Measurements from ENCODE around the gene SP4.
A peak's percentile ranks its signal among the peaks of the same experiment; 100 is the strongest.

Gene SP4

DNA sequence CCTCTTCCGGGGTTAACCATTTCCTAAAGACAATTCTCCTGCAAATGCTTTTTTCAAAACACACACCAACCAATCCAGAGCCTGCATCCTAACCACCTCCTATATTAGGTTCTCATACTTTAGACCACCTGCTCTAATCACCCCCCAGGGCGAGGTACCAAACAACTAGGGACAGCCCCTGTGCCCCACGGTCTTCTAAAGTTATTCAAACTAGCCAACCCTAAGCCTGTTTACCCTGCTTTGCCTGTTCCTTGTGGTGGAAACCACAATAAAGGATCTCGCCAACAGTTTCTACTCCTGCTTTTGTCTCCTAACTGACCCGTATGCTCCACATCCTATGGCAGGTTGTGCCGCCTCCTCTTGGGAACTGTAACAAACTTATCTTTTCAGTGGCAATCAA is 21.1 kb downstream of the SP4 start:
- DNase-seq: no peak

GRCh38 chr7:21450076-21450475 is 22.2 kb downstream of the SP4 start:
- DNase-seq: no peak

- no peak for DNase-seq
Measured at GRCh38 chr7:21450941-21451340, 23.1 kb downstream of the SP4 start.

DNA sequence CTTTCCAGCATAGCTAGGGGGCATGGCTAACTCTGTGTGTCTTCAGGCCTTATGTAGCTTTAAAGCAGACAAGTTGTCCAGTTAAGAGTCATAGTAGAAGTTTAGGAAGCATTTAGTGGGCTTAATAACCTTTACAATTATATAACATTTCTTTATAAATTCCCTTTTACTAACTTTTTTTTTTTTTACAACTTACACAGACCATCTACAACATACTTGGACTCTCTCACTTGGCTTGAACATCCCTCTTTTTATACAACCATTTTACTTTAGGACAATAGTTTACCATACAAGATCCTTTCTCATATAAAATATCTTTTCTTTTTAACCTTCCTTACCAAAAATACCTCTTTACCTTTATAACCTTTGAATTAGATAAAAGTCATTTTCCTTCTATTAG is 26.3 kb downstream of the SP4 start:
- no peak for DNase-seq

DNA sequence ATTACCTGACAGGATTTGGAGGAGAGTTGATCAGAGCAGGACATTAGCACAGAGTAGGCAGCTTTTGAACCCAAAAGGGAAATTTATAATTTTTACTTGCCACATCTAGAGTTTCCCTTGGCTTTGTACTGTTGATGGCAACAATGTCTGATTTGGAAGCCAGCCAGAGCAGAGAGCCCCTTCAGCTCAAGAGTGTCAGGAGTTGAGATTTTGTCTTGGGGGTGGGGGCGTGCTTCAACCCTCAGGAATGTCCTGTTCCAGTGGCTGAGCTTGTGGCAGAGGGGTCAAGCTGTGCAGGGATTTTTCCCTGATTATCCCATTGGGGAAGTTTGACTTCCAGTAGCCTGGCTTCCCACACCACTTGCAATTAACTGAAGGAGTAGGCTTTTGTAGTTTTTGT is 27.0 kb downstream of the SP4 start:
- no peak for DNase-seq

DNA sequence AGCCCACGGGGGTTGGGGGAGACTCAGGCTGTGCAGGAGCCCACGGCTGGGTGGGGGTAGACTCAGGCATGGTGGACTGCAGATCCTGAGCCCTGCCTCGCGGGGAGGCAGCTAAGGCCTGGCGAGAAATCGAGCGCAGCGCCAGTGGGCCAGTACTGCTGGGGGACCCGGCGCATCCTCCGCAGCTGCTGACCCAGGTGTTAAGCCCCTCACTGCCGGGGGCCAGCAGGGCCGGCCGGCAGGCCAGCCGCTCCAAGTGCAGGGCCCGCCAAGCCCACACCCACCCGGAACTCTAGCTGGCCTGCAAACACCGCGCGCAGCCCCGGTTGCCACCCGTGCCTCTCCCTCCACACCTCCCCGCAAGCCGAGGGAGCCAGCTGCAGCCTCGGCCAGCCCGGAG is 33.4 kb downstream of the SP4 start:
- DNase-seq: no peak

GRCh38 chr7:21462081-21462480 is 34.2 kb downstream of the SP4 start:
- no peak for DNase-seq

DNA sequence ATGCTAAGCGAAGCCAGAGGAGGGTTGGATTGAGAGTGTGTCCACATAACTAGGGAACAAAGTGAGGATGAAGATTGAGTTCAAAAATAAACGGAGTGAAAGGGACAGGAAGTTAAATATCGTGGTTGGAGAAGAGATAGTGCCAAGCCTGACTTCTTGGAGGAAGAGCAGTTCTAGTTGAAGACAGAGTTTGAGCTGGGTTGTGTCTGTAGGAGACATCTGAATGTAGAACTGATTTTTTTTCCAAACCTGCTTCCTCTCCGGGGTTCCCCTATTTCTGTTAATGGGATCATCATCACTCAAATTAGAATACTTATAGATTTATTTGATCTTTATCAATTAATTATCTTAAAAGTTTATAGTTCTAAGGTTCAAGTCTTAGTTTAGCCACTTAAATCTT is 35.6 kb downstream of the SP4 start:
- DNase-seq: no peak

DNA sequence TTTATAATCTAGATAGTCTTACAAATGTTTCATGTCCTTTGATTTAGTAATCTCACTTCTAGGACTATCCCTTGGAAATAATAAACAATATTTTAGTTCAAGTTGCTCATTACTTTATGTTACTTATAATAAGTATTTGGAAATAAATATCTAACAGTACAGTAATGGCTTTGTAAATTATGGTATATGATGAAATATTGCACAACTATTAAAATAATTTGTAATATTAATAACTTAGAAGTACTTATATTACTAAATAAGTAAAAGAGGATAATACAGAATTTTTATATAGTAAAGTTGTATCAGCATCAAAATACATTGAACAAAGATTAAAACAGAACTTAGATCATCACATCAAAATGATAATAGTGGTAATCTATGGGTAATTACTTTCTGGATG is 41.1 kb downstream of the SP4 start:
- no peak for DNase-seq

DNA sequence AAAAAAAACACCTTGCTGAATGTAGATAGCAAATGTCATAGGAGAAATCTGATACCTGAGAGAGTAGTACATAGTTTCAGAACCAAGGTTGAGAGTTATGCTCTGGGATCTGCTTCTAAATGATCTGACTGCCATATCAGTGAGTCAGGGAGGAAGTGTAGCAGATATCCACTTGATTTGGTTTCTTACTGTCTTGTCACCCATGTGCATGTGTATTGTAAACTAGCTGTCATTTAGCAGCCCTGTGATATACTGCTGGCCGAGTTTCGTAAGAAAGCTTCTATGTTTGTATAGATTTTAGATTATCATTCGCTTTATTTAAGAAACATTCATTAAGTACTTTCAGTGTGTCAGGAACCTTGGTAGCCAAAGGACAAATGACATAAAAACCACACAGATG is 42.0 kb downstream of the SP4 start:
- DNase-seq: no peak

- no peak for DNase-seq
Measured at GRCh38 chr7:21472029-21472428, 44.1 kb downstream of the SP4 start.

DNA sequence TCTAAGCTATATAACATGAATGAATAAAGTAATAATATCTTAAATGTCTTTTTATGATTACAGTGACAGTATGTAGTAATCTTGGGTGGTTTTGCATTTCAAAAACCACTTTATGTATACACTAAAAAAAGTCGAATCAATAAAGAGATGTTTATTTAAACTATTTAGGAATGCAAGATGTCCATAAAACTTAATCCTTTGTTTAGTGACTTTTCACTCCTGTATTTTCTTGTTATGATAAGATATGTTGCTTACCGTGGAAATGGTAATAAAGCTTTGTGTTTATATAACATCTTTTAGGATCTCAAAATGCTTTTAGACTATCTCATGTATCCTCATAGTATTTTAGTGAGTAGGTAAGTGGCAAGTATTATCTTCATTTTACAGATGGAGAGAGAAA is 48.5 kb downstream of the SP4 start:
- DNase-seq: no peak

DNA sequence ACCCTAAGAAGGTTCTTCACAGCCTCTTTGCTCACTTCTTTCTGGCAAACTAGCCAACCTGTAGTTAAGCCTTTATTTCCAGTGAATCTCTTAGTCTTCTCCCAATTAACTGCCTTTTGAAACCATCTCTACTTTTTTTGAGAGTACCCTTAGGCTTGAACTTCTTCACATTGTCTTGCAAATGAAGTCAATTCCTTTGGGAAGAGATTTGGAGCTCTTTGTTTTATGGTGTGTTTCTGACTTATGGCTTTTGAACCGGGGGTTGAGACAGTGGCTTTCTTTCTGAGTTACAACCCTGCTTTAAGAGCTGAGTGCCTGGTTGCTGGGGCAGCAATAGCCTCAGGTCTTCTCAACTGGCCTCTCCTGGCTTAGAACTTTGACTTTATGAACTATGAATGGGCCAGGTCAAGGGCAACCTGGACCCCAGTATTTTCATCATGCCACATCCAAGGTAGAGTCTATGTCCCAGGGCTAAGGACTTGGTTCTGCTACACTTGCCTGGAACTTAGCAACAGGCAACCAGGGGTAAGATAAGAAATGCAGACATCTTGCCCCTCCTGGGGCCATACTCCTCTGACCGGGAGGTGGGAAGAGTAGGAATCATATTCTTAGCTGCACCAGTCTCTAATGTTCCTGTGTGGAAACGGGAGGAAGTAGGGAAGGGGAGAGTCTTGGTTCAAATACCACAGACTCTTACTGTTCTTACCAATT is 53.0 kb downstream of the SP4 start:
- DNase-seq: no peak

- no peak for DNase-seq
Measured at GRCh38 chr7:21486511-21486910, 58.6 kb downstream of the SP4 start.

DNA sequence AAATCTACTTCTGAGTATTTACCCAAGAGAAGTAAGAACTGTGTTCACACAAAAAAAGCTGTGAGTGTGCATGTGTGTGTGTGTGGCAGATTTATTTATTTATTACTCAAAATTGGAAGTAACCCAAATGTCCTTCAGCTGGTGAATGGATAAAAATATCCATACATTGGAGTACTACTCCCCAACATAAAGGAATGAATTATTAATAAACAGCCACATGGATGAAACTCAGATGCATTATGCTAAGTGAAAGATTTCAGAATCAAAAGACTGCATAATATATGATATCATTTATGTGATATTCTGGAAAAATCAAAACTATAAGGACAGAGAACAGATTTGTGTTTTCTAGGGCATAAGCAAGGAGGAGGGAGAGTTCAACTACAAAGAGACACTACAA is 67.8 kb downstream of the SP4 start:
- DNase-seq: no peak

DNA sequence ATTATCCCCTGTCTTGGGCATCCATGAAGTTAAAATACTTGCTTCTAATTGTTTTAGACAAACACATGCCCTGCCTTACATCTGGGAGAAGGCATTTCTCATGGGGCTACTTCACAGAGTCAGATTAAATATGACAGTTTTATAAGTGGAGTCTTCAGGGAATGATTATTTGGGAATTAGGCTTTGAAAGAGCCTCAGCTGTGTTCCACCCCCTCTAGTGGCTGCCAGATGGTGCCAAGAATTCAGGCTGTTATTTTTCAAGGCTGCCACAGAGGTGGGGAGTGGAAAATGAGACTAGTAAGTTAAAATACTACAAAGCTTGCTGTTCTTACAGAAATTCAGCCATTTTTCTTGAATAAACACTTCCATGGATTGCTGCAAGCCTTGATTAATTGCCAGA is 69.2 kb downstream of the SP4 start:
- DNase-seq: no peak

- no peak for DNase-seq
Measured at GRCh38 chr7:21500117-21500832, 72.4 kb downstream of the SP4 start.

DNA sequence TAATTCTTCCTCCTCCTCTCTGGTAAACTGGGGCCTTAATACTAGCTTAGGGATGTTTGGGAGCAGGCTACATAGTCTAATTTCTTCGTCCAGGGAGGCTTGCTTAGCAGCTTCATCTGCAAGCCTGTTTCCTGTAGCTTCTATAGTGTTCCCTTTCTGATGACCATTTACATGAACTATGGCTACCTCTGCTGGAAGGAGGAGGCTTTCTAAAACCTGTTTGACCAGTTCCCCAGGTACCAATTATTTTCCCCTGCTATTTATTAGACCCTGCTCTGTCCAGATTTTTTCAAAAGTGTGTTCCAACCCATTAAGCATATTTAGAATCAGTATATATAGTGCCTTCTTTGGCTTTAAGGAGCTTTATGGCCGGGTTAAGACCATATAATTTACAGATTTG is 76.1 kb downstream of the SP4 start:
- DNase-seq: no peak

DNA sequence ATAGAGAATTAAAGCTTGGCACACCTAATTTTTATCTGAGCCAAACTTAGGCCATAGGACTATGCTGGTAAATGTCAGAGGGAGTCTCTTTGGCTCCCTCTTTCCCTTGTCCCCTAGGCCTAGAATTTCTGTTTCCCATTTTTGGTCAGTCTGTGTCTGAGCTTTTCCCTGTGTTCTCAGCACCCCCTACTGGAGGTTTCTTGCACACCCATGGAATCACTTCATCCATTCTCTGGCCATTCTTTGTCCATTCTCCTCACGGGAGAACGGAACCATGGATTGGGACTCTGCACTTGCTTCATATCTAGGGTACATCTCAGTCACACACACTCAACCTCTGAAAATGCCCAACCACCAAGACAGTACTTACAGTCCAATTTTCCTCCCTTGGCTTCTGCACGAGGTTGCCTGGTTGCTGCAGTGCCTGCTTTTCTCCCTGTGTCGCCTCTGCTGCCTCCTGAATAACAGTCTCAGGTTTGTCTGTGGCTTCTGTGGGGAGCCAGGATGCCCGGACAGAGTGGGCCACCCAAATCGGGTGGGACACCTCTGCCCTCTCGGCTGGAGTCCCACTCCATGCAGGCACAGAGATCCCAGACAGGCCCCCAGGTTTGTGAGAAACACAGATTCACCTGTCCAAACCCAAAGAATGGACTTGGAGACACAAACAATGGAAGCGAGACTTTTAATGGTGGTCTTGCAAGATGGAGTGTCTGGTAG is 79.9 kb downstream of the SP4 start:
- peak; percentile 42 for DNase-seq

GRCh38 chr7:21508538-21508937 is 80.7 kb downstream of the SP4 start:
- no peak for DNase-seq

DNA sequence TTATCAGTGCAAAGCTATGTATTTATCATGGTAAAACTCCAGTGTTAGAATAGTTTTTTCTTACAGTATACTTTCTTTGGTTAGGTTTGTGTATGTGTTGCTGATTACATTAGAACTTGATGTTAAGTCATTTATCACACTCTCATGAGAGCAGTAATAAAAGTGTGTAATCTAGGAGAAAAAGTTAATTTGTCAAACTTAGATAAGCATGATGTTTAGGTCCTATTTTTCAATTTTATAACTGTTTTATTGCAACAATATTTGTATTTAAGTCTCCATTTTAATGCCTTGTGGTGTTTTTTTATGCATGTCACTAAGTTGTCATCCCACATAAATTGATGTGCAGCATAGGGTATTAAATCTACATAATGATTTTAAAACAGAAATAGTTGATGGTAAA is 86.2 kb downstream of the SP4 start:
- no peak for DNase-seq

DNA sequence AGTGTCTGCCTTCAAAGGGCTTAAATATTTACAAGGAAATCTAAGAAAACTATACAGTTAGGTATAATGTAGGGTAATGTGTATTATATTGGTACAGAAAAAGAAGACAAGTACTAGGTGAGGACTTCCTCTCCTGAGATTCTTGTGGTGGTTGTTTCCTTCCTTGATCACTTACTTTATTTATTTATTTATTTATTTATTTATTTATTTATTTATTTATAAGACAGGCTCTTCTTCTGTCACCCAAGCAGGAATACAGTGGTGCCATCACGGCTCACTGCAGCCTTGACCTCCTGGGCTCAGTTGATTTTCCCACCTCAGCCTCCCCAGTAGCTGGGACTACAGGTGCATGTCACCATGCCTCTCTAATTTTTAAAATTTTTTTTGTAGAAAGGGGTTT is 96.8 kb downstream of the SP4 start:
- DNase-seq: no peak

DNA sequence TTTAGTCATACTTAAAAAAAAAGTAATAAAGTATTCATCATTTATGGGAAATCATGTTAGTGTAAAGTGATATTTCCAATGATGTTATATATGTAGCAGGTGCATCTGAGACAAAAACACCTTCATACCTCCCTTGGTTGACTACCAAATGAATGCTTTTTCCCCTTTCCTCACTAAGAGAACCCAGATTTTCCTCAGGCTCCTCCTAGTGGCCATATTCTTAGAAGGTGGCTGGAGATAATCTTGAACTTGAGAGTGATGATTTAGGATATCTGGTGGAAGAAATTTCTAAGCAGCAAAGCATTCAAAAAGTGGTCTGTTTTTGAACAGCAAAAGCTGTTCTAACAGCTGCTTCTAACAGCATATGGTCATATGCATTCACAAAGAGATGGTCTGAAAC is 98.1 kb downstream of the SP4 start:
- no peak for DNase-seq

- DNase-seq: no peak
Measured at GRCh38 chr7:21526448-21526847, 98.6 kb downstream of the SP4 start.
